Measurements from ENCODE around the gene BFSP2.

- TF ChIP-seq EZH2phosphoT487 (IDR thresholded peaks at IDR 0.05; ENCODE audit: insufficient read depth, low read depth) (no peak), EZH2 (IDR thresholded peaks at IDR 0.05; ENCODE audit: insufficient read depth, poor library complexity, severe bottlenecking) (no peak)
Observed at GRCh38 chr3:133503409-133503808, 103.6 kb downstream of the BFSP2 start.

Measured in GM23248 (cell line).